IgD-negative memory B cell (primary cell): Measurements from ENCODE around the gene SLC22A14. TPM values are rescaled to one million over a fixed set of nuclear protein-coding genes. Genes with fewer than 3 reads are reported as not detected.
A peak's percentile ranks its signal among the peaks of the same experiment; 100 is the strongest.

Source experiments
- H3K27ac Mint-ChIP-seq, 3 donors: one replicate each; pipeline ENCODE4 v1.8.0; 2020 to 2022; ENCODE audit warnings: mild to moderate bottlenecking in 3 of 3, mixed read lengths in 3 of 3, moderate library complexity in 1 of 3
- H3K27me3 Mint-ChIP-seq: one replicate; pipeline ENCODE4 v1.8.0; 2021; ENCODE audit warnings: mixed read lengths
- H3K36me3 Mint-ChIP-seq: one replicate; pipeline ENCODE4 v1.8.0; 2020; ENCODE audit warnings: mild to moderate bottlenecking, mixed read lengths
- H3K4me1 Mint-ChIP-seq, 3 donors: one replicate each; pipeline ENCODE4 v1.8.0; 2020 to 2022; ENCODE audit warnings: mixed read lengths in 3 of 3, mild to moderate bottlenecking in 1 of 3
- H3K4me3 Mint-ChIP-seq, 4 donors: one replicate each; pipeline ENCODE4 v1.8.0; 2020 to 2022; ENCODE audit warnings: mild to moderate bottlenecking in 4 of 4, mixed read lengths in 4 of 4, moderate library complexity in 3 of 4
- H3K9me3 Mint-ChIP-seq, 3 donors: one replicate each; pipeline ENCODE4 v1.8.0; 2020 to 2021; ENCODE audit warnings: mixed read lengths in 3 of 3, mild to moderate bottlenecking in 1 of 3
- polyA plus RNA-seq: library from polyadenylated mRNA; unstranded; fragments of 300-500 nt; fragmentation: Illumina TruSeq; gene quantifications from one replicate; pipeline ENCODE4 v1.2.3, GENCODE V29; 2021

SLC22A14 gene
- polyA plus RNA-seq, 1 donor from 2014 or later, result not detected

DNA sequence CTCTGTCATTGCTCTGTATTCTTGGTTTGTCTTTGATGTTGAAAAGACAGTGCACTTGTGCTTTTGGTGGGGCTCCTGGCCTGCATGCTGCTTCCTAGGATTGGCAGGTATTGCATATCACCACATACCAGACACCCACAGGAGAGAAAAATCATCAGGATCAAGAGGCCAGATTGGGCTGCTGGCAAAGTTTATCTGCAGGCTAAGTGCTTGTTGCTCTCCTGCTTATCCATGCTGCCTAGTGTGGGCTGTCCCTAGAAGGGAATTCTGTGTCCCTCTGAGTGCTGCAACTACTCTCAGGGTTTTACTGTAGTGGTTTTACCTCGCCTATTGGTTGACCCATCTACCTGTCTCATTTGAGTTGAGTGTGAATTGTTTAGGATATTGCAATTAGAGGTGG, 17.3 kb upstream of the SLC22A14 start:
- Mint-ChIP-seq H3K9me3 (peaks cover 0 to 2% (median 0%) of the 10 kb centered on the region in 3 donors), H3K27ac (peak overlapping the region in 1 of 3 donors; percentile 38), H3K36me3 (no peaks in the 10 kb centered on the region), H3K27me3 (no peaks in the 10 kb centered on the region), H3K4me3 (no peak overlapping the region), H3K4me1 (peaks cover 12 to 17% (median 15%) of the 10 kb centered on the region in 3 donors)

DNA sequence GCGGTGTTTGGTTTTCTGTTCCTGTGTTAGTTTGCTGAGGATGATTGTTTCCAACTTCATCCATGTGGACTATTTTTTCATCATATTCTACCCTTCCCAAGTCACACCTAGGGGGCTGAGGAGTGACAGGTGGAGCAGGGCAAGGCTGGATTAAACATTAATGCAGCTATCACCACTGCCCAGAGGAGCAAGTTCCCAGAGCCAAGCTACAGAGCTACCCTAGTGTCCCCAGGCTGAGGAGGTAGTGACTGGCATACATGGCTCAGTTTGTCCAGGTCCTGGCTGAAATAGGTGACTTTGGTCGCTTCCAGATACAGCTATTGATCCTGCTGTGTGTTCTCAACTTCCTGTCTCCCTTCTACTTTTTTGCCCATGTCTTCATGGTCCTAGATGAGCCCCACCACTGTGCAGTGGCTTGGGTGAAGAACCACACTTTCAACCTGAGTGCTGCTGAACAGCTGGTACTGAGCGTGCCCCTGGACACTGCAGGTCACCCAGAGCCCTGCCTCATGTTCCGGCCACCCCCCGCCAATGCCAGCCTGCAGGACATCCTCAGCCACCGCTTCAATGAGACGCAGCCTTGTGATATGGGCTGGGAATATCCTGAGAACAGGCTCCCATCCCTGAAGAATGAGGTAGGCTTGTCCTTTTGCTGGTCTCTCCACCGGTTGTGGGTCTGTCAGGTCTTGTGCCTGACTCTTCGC, 16.3 kb upstream of the SLC22A14 start, which contains the start of gene SLC22A13:
SLC22A13 (plus strand) TSS at position 209 of the 704 bp plus-strand sequence; CDS start at position 258, 49 bp downstream.
- peaks cover 0 to 2% (median 0%) of the 10 kb centered on the region in 3 donors for H3K9me3 Mint-ChIP-seq
- H3K27ac Mint-ChIP-seq, result peak within 1 kb of the TSS in 1 of 3 donors; percentile 38
- no peak within 1 kb of the TSS for H3K4me3 Mint-ChIP-seq

DNA sequence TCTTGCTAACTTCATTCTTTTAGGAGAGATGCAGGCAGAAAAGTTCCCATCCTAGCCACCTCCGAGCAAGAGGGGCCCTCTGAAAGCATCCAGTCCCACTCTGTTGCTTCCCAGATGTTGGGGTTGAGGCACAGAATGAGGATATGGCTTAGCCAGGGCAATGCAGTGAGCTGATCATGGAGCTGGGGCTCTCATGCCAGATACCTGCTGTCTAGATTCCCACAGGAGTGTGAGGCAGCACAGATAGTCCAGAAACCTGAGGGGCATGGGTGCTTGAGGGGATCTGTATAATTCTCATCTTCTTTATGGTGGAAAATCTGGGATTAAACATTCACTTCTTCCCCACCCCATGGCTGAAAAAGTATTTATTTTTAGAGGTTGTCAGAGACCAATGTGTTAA, 15.3 kb upstream of the SLC22A14 start:
- H3K4me1 Mint-ChIP-seq, result peaks cover 11 to 17% (median 15%) of the 10 kb centered on the region in 3 donors
- H3K27ac Mint-ChIP-seq, result no peak overlapping the region
- no peaks in the 10 kb centered on the region for H3K36me3 Mint-ChIP-seq
- no peaks in the 10 kb centered on the region for H3K27me3 Mint-ChIP-seq
- peaks cover 0 to under 1% (median 0%) of the 10 kb centered on the region in 3 donors for H3K9me3 Mint-ChIP-seq
- H3K4me3 Mint-ChIP-seq, result no peak overlapping the region

More for the DNA sequence above, 16.3 kb upstream of the SLC22A14 start, which contains the start of gene SLC22A13:
- no peaks in the 10 kb centered on the region for H3K36me3 Mint-ChIP-seq
- no peaks in the 10 kb centered on the region for H3K27me3 Mint-ChIP-seq
- H3K4me1 Mint-ChIP-seq, result peaks cover 12 to 17% (median 15%) of the 10 kb centered on the region in 3 donors

DNA sequence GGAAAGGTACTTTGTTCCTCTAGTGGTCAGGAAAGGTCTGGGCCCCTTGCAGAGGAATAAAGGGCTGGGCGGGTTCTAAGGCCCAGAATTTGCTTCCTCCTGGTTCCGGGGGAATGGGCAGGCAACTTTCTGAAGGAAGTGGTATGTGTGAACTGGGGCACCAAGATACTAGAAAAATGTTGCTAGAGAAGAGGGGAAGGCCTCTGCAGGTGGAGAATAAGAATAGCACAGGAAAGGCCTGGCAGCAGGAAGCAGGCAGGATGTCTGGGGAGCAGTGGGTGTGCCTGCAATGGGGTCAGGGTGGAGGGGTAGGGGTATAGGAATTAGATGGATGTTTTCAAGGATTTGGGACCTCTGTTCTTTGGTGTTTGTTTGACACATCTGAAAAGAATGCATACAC, 14.4 kb upstream of the SLC22A14 start:
- peak overlapping the region in 1 of 4 donors; percentile 67 for H3K4me3 Mint-ChIP-seq

DNA sequence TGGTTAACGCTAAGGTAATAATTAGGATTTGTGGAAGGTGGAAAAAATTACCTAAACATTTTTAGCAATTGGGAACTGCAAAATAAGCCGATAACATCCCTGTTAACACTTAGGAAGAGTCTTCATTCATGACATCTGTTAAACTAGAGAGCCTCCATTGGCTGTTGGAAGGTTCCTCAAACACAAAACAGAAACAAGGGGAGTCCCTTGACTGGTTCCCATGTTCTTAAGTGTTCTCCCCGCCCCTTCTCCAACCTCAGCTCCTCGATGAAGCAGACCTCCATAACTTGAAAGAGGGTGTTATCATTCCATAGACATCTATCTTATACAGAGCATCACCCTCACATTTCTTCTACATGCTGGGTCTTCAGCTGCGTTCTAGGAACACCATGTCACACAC, 14.0 kb upstream of the SLC22A14 start:
- Mint-ChIP-seq H3K36me3 (no peaks in the 10 kb centered on the region), H3K4me1 (peaks cover 11 to 17% (median 15%) of the 10 kb centered on the region in 3 donors), H3K9me3 (no peaks in the 10 kb centered on the region), H3K27me3 (no peaks in the 10 kb centered on the region), H3K4me3 (peak overlapping the region in 3 of 4 donors; percentile 25 to 67 (median 27)), H3K27ac (peak overlapping the region in 1 of 3 donors; percentile 9)

More for the DNA sequence above, 14.4 kb upstream of the SLC22A14 start:
- Mint-ChIP-seq H3K27ac (no peak overlapping the region), H3K4me1 (peaks cover 11 to 17% (median 15%) of the 10 kb centered on the region in 3 donors), H3K36me3 (no peaks in the 10 kb centered on the region), H3K27me3 (no peaks in the 10 kb centered on the region), H3K9me3 (no peaks in the 10 kb centered on the region)

DNA sequence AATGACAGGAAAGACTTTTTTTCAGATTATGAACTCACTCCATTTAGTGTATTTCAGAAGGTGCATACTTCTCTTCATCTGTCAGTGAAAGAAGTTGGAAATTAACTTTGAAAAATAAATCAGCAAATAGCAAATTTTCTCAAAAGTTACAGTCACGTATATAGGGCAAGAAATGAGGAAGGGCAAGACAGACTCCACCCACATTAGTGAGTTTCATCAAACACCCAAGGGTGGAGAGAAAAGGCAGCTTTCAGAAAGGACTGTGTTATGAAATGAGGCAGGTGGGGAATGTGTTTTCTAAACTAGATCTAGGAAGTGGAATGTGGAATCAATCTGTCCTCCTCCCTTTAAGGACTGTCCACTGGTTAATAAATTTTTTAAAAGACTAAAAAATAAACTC, 13.6 kb upstream of the SLC22A14 start:
- Mint-ChIP-seq H3K36me3 (no peaks in the 10 kb centered on the region), H3K27me3 (no peaks in the 10 kb centered on the region), H3K4me3 (peak overlapping the region in 3 of 4 donors; percentile 25 to 30 (median 27)), H3K4me1 (peaks cover 11 to 17% (median 15%) of the 10 kb centered on the region in 3 donors), H3K9me3 (no peaks in the 10 kb centered on the region), H3K27ac (no peak overlapping the region)

DNA sequence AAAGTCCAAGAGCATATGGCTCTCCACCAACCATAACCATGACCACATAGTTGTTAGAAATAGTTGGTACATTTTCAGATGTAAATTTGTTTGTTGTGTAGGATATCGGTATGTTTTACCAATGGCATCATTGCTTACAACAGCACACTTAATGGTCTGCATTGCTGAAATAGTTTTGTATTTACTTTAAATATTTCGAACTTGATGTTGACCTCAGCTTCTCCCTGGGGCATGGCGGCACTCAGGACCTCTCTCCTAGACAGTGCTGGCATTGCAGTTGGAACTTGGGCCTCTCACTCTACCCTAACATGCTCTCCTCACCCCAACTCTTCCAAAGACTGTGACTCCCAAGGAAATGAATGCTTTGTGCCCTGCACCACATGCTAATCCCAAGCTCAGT, 11.5 kb upstream of the SLC22A14 start:
- H3K4me3 Mint-ChIP-seq, result peak overlapping the region in 1 of 4 donors; percentile 59
- H3K9me3 Mint-ChIP-seq, result no peaks in the 10 kb centered on the region
- no peak overlapping the region for H3K27ac Mint-ChIP-seq
- no peaks in the 10 kb centered on the region for H3K27me3 Mint-ChIP-seq
- H3K36me3 Mint-ChIP-seq, result no peaks in the 10 kb centered on the region
- peaks cover 11 to 17% (median 15%) of the 10 kb centered on the region in 3 donors for H3K4me1 Mint-ChIP-seq

DNA sequence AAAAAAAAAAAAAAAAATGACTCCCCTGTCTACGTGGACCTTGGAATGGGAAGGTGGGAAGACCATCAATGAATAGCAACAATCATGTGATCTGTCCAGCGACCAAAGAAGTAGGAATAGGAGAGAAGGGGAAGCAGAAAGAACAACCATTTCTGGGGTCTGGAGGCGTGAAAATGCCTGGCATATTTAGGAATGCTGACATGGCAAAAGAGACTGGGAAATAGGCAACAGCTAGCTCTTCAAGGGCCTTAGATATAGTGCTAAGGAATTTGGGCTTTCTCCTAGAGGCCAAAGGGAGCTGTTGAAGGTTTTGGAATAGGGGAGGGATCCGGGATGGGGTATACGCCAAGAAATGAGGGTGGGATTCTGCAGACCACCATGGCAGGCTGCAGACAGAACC, 10.5 kb upstream of the SLC22A14 start:
- peak overlapping the region in 1 of 3 donors; percentile 48 for H3K27ac Mint-ChIP-seq
- H3K4me3 Mint-ChIP-seq, result no peak overlapping the region
- H3K9me3 Mint-ChIP-seq, result no peaks in the 10 kb centered on the region
- no peaks in the 10 kb centered on the region for H3K27me3 Mint-ChIP-seq
- H3K4me1 Mint-ChIP-seq, result peaks cover 9 to 17% (median 15%) of the 10 kb centered on the region in 3 donors
- no peaks in the 10 kb centered on the region for H3K36me3 Mint-ChIP-seq

DNA sequence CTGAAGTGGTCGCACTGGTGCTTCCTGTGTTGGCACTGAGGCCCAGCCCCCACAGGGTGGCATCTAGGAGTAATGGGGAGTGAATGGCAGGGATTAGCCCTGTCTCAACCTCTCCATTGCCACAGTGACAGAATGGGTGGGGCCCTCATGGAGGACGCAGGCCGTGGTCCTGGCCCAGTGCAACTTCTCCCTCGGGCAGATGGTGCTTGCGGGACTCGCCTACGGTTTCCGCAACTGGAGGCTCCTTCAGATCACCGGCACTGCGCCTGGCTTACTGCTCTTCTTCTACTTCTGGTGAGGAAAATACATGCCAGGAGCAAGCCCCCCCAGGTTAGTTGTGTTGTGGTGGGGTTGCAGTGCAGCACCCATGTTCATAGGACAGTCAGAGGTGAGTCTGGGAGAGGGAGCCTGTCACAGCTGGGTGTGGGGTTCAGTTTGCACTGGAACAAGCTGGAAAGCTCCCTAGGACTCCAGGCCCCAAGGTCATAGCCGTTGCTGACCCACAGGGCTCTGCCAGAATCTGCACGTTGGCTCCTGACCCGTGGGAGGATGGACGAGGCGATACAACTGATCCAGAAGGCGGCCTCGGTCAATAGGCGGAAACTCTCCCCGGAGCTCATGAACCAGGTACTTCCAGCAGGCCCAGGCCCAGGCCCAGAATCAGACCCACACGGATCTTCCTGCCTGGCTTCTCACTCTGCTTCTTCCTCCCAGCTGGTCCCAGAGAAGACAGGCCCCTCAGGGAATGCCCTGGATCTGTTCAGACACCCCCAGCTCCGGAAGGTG, 7.0 kb upstream of the SLC22A14 start:
- H3K27me3 Mint-ChIP-seq, result no peaks in the 10 kb centered on the region
- no peak overlapping the region for H3K4me3 Mint-ChIP-seq
- H3K27ac Mint-ChIP-seq, result no peak overlapping the region

DNA sequence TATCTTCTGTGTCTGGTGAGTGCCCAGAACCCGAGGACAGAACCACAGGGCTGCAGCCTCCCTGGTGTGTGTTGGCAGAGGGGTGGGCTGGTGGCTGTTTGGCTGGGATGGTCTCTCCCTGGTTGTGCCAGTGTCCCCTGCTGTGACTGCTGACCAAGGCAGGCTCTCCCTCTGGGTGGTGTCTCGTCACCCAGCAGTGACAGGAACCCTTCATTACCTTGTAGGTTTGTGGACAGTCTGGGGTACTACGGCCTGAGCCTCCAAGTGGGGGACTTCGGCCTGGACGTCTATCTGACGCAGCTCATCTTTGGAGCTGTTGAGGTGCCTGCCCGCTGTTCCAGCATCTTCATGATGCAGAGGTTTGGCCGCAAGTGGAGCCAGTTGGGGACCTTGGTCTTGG, 6.4 kb upstream of the SLC22A14 start:
- Mint-ChIP-seq H3K9me3 (no peaks in the 10 kb centered on the region), H3K36me3 (peaks cover 6% of the 10 kb centered on the region), H3K4me3 (no peak overlapping the region), H3K27ac (no peak overlapping the region), H3K4me1 (peaks cover 0 to 2% (median 0%) of the 10 kb centered on the region in 3 donors), H3K27me3 (no peaks in the 10 kb centered on the region)

More for the DNA sequence above, 7.0 kb upstream of the SLC22A14 start:
- Mint-ChIP-seq H3K36me3 (peaks cover 6% of the 10 kb centered on the region), H3K4me1 (peaks cover 0 to 2% (median 0%) of the 10 kb centered on the region in 3 donors), H3K9me3 (no peaks in the 10 kb centered on the region)

DNA sequence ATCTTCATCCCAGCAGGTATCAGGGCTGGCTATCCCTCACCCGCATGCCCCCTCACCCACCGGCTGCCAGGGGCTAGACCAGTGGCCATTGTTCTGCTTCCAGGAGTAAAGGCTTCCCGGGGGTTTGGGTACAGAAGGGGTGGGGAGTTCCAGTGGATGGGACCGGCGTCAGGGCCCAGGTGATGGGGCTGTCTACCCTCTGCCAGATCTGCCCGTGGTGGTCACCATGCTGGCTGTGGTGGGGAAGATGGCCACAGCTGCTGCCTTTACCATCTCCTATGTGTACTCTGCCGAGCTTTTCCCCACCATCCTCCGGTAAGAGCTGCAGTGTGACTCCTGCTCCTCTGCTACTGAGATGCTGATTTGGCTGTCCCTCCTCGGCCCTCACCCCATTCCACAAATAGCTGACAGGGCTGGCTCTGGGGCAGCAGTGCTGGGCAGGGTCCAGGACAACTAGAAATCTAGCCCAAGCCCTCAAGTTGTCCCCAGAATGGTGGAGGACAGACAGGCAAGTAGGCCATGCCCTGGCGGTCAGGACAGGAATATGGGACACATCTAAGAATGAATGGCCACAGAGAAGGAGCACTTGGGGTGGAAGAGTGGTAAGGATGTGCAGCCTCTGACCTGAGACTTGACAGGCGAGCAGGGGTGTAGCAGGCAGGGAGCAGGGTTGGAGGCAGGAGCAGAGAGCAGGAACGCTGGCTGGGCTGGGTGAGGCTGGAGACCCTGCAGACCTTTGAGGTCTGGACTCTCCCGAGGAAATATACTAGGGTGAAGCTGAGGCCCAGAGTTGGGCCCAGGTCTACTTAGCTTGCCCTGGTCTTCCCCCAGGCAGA, 5.8 kb upstream of the SLC22A14 start:
- no peaks in the 10 kb centered on the region for H3K27me3 Mint-ChIP-seq
- no peaks in the 10 kb centered on the region for H3K9me3 Mint-ChIP-seq
- H3K36me3 Mint-ChIP-seq, result peaks cover 6% of the 10 kb centered on the region
- peaks cover 0 to 2% (median 0%) of the 10 kb centered on the region in 3 donors for H3K4me1 Mint-ChIP-seq
- no peak overlapping the region for H3K4me3 Mint-ChIP-seq
- H3K27ac Mint-ChIP-seq, result no peak overlapping the region

DNA sequence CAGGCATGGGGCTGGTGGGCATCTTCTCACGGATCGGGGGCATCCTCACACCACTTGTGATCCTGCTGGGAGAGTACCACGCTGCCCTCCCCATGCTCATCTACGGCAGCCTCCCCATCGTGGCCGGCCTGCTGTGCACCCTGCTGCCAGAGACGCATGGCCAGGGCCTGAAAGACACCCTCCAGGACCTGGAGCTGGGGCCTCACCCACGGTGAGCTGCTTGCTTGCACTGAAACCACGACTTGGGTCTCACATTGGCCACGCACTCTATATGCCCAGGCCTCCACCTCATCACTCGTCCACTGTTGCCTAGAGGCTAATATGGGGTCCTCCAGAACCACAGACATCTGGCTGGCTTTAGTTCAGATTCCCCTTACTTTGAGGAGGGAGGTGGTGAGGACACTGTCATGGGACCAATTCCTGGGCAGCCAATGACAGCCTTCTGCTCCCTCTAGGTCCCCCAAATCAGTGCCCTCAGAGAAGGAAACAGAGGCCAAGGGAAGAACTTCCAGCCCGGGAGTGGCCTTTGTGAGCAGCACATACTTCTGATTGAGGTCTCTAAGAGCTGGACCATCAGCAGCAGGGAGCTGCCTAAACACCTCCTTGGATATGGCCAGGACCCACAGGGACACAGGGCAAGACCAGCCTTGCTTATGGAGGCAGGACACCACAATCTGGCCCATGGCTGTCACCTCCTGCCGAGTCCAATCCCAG, 5.0 kb upstream of the SLC22A14 start:
- Mint-ChIP-seq H3K36me3 (peaks cover 6% of the 10 kb centered on the region), H3K9me3 (peaks cover 0 to 2% (median 0%) of the 10 kb centered on the region in 3 donors), H3K27ac (no peak overlapping the region), H3K27me3 (no peaks in the 10 kb centered on the region), H3K4me3 (no peak overlapping the region), H3K4me1 (peaks cover 0 to 2% (median 0%) of the 10 kb centered on the region in 3 donors)

DNA sequence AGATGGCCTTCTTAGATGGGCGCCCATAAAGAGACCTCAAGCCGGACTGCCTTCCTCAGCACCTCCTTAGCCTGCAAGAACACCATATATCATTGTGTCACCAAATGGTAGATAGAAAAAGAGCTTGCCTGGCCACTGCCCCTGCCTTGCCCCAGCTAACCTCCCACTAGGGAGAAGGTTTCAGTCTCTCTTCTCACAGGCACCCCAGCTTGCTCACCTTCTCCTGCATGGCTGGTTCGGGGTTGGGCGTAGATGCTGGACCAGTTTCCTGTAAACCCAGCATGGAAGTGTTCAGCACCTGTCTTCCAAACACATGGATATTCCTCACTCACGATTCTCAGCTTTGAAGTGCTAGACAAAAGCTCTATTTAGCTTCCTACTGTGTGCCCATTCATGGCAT, 3.3 kb upstream of the SLC22A14 start:
- Mint-ChIP-seq H3K27ac (no peak overlapping the region), H3K9me3 (peaks cover 0 to 3% (median 2%) of the 10 kb centered on the region in 3 donors), H3K4me1 (peaks cover 0 to 2% (median 0%) of the 10 kb centered on the region in 3 donors), H3K27me3 (no peaks in the 10 kb centered on the region), H3K4me3 (no peak overlapping the region), H3K36me3 (peaks cover 6% of the 10 kb centered on the region)
